ENCODE measurements around the gene TSKS.

GRCh38 chr19:49786376-49786820 is 23.3 kb upstream of the TSKS start:
- TF ChIP-seq, protein P1, sequence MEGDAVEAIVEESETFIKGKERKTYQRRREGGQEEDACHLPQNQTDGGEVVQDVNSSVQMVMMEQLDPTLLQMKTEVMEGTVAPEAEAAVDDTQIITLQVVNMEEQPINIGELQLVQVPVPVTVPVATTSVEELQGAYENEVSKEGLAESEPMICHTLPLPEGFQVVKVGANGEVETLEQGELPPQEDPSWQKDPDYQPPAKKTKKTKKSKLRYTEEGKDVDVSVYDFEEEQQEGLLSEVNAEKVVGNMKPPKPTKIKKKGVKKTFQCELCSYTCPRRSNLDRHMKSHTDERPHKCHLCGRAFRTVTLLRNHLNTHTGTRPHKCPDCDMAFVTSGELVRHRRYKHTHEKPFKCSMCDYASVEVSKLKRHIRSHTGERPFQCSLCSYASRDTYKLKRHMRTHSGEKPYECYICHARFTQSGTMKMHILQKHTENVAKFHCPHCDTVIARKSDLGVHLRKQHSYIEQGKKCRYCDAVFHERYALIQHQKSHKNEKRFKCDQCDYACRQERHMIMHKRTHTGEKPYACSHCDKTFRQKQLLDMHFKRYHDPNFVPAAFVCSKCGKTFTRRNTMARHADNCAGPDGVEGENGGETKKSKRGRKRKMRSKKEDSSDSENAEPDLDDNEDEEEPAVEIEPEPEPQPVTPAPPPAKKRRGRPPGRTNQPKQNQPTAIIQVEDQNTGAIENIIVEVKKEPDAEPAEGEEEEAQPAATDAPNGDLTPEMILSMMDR (IDR thresholded peaks at IDR 0.05; ENCODE audit: low read depth, low read length), result no peak
- no peak for TF ChIP-seq EZH2phosphoT487 (IDR thresholded peaks at IDR 0.05; ENCODE audit: low read depth)

All from OCI-LY3 (cell line).